K562 (cell line): ENCODE measurements around the gene SEPTIN1. TPM values are rescaled to one million over a fixed set of nuclear protein-coding genes. Genes with fewer than 3 reads are reported as not detected.

Experiments
- ATF7 ChIP-seq: fragments of 450-650 bp; IDR thresholded peaks from 2 replicates; pipeline ENCODE4 v1.7.1; 2014; ENCODE audit warnings: mild to moderate bottlenecking, moderate library complexity
- BRD4 ChIP-seq: fragments of 200-600 bp; sonication (generic); IDR thresholded peaks from 2 replicates; pipeline ENCODE4 v1.6.1; 2017; ENCODE audit warnings: inconsistent platforms
- CBFA2T3 ChIP-seq: fragments of 450-650 bp; IDR thresholded peaks from 2 replicates; pipeline ENCODE4 v1.6.1; 2017
- CEBPG ChIP-seq, 3 experiments: fragments of 200-800 bp in 1 of 3; sonication (Bioruptor generic) in 1 of 3; sonication (generic) in 1 of 3; formaldehyde crosslinking in 1 of 3; IDR thresholded peaks in 2 of 3; conservative IDR thresholded peaks in 1 of 3; 2 replicates each; pipeline versions ENCODE4 v1.6.1 to v1.8.0; 2016 to 2022; ENCODE audit warnings: missing compliant biosample characterization in 2 of 3, missing genetic modification characterization in 2 of 3, mild to moderate bottlenecking in 1 of 3, missing genetic modification reagents in 1 of 3
- CTCF ChIP-seq, 3 experiments: IDR thresholded peaks in 2 of 3; conservative IDR thresholded peaks in 1 of 3; 2 replicates each; pipeline ENCODE4 v1.5.1; 2011 to 2012; ENCODE audit warnings: low read length in 3 of 3, mild to moderate bottlenecking in 3 of 3, control low read depth in 2 of 3, improper control_type of control experiment in 1 of 3, inconsistent platforms in 1 of 3, low read depth in 1 of 3, mixed read lengths in 1 of 3, moderate library complexity in 1 of 3; ENCODE audit not compliant: insufficient read depth in 2 of 3
- EHMT2 ChIP-seq: fragments of 450-650 bp; IDR thresholded peaks from 2 replicates; pipeline ENCODE4 v1.6.1; 2018; ENCODE audit warnings: antibody characterized with exemption
- ELF1 ChIP-seq: fragments of 200-800 bp; sonication (Bioruptor generic); IDR thresholded peaks from 2 replicates; pipeline ENCODE4 v1.6.1; 2016; ENCODE audit warnings: missing genetic modification characterization, missing compliant biosample characterization
- FOXP1 ChIP-seq: sonication (generic); formaldehyde crosslinking; IDR thresholded peaks from 2 replicates; pipeline ENCODE4 v1.8.0; 2022; ENCODE audit warnings: mild to moderate bottlenecking, missing genetic modification reagents
- HIVEP1 ChIP-seq: fragments of 250-450 bp; sonication (Bioruptor Pico); IDR thresholded peaks from 2 replicates; pipeline ENCODE4 v1.4.0; 2020; ENCODE audit warnings: mild to moderate bottlenecking
- HNRNPL ChIP-seq: fragments of 200-400 bp; formaldehyde crosslinking; IDR thresholded peaks from 2 replicates; pipeline ENCODE4 v1.6.1; 2017; ENCODE audit warnings: low read depth, mild to moderate bottlenecking, low read length
- JUND ChIP-seq, 2 experiments: IDR thresholded peaks; 2 replicates in 1 of 2; 3 replicates in 1 of 2; pipeline ENCODE4 v1.6.1; 2011; ENCODE audit warnings: borderline replicate concordance in 2 of 2, low read depth in 2 of 2, low read length in 2 of 2, improper control_type of control experiment in 1 of 2, missing biosample characterization in 1 of 2, missing genetic modification characterization in 1 of 2, missing genetic modification reagents in 1 of 2
- KDM4B ChIP-seq, 2 experiments: fragments of 450-650 bp in 1 of 2; sonication (generic) in 1 of 2; IDR thresholded peaks; 2 replicates each; pipeline ENCODE4 v1.6.1; 2016 to 2017; ENCODE audit warnings: borderline replicate concordance in 2 of 2, antibody characterized with exemption in 1 of 2, low read depth in 1 of 2, mild to moderate bottlenecking in 1 of 2
- MEIS2 ChIP-seq: fragments of 450-650 bp; IDR thresholded peaks from 2 replicates; pipeline ENCODE4 v1.6.1; 2014; ENCODE audit warnings: mild to moderate bottlenecking; ENCODE audit not compliant: partially characterized antibody
- NUFIP1 ChIP-seq: fragments of 450-650 bp; IDR thresholded peaks from 2 replicates; pipeline ENCODE4 v1.6.1; 2018; ENCODE audit not compliant: partially characterized antibody
- POLR2AphosphoS5 ChIP-seq: IDR thresholded peaks from 2 replicates; pipeline ENCODE4 v1.6.1; 2011; ENCODE audit warnings: mild to moderate bottlenecking, low read depth, low read length, moderate library complexity; ENCODE audit not compliant: control insufficient read depth, insufficient read depth
- RHOXF2B ChIP-seq: fragments of 250-450 bp; sonication (Bioruptor Pico); conservative IDR thresholded peaks from 2 replicates; pipeline ENCODE4 v1.5.1; 2021
- STAT5A ChIP-seq: IDR thresholded peaks from 2 replicates; pipeline ENCODE4 v1.6.1; 2012; ENCODE audit warnings: low read length, inconsistent platforms, borderline replicate concordance
- TAF1 ChIP-seq: IDR thresholded peaks from 2 replicates; pipeline ENCODE4 v1.6.1; 2011; ENCODE audit warnings: mild to moderate bottlenecking, low read length, moderate library complexity; ENCODE audit not compliant: insufficient read depth, control insufficient read depth, severe bottlenecking; ENCODE audit errors: extremely low read depth
- TRIM28 ChIP-seq: fragments of 450-650 bp; IDR thresholded peaks from 2 replicates; pipeline ENCODE4 v1.6.1; 2017
- ZBTB2 ChIP-seq: fragments of 450-650 bp; IDR thresholded peaks from 2 replicates; pipeline ENCODE4 v1.6.1; 2016; ENCODE audit warnings: antibody characterized with exemption
- ZNF174 ChIP-seq: fragments of 250-450 bp; sonication (Bioruptor Pico); IDR thresholded peaks from 2 replicates; pipeline ENCODE4 v1.4.0; 2020; ENCODE audit warnings: mild to moderate bottlenecking
- ZNF75A ChIP-seq: fragments of 450-650 bp; formaldehyde crosslinking; IDR thresholded peaks from 2 replicates; pipeline ENCODE4 v1.4.0; 2020; ENCODE audit warnings: mild to moderate bottlenecking
- ZZZ3 ChIP-seq: fragments of 450-650 bp; IDR thresholded peaks from 2 replicates; pipeline ENCODE4 v1.6.1; 2016; ENCODE audit warnings: antibody characterized with exemption, mild to moderate bottlenecking, moderate library complexity
- polyA plus RNA-seq, 8 experiments: library from polyadenylated mRNA; depleted of rRNA in 4 of 8; stranded (reverse) in 5 of 8; unstranded in 3 of 8; fragments of >200 nt; fragmentation: Nextera tagmentation in 2 of 8; fragmentation: Illumina TruSeq in 1 of 8; extraction: Ambion mirVana in 2 of 8; extraction: Trizol in 1 of 8; gene quantifications; 2 replicates each; pipeline versions ENCODE4 v1.2.1 to v1.2.3, GENCODE V29; 2011 to 2014; ENCODE audit warnings: inconsistent platforms in 1 of 8, missing spikeins in 1 of 8
- total RNA-seq, 7 experiments: library from RNA; depleted of rRNA in 6 of 7; stranded (reverse); fragments of >200 nt in 6 of 7; fragmentation: Illumina TruSeq in 2 of 7; extraction: Trizol in 2 of 7; gene quantifications; 2 replicates each; pipeline versions ENCODE4 v1.2.1 to v1.2.3, GENCODE V29; 2011 to 2021; ENCODE audit warnings: low replicate concordance in 1 of 7
- TF ChIP-seq, protein P1 (sequence below): fragments of 450-650 bp; conservative IDR thresholded peaks from 2 replicates; pipeline ENCODE4 v1.6.1; 2016; ENCODE audit warnings: missing genetic modification characterization, low read depth, mild to moderate bottlenecking, missing compliant biosample characterization, moderate library complexity

SEPTIN1 gene
- total and polyA plus RNA-seq, 9 of the 15 experiments (the other 6 are each of a cell fraction or from before 2014, with no cell fraction given) = 0.23 to 5.6 (median 1.7) TPM; not detected in 1

DNA sequence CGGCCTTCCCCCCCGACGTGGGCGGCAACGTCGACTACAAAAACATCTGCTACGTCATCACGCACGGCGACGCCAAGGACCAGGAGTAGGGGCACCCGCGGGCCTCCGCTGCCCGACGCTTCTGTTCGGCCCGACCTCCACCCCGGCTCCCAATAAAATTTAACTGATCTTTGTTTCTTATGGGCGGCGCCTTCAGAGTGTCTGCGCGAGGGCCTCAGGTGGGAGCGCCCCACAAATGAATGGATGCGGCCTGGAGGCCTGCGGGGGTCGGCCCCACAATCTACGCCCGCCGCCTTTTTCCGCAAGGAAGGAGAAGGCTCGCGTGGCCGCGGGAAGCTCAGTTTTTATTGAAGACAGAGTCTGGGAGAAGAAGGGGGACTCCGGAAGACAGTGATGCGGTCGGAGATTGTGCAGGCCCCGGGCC is 4.5 kb downstream of the SEPTIN1 start (continued):
- TF ChIP-seq ZBTB2 = peak; percentile 96
- peak; percentile 80 for TF ChIP-seq ATF7
- TF ChIP-seq JUND (IDR thresholded peaks at IDR 0.05; ENCODE audit: borderline replicate concordance, low read depth, low read length) = 0 out of 2 replicates have a peak, but pooled peaks have one; percentile 3
- TF ChIP-seq JUND (tag; IDR thresholded peaks at IDR 0.05; ENCODE audit: borderline replicate concordance, low read depth, low read length) = no peak
- 0 out of 2 replicates have a peak, but pooled peaks have one; percentile 47 for TF ChIP-seq HNRNPL
- no peak for TF ChIP-seq ZZZ3
- TF ChIP-seq, protein P1, sequence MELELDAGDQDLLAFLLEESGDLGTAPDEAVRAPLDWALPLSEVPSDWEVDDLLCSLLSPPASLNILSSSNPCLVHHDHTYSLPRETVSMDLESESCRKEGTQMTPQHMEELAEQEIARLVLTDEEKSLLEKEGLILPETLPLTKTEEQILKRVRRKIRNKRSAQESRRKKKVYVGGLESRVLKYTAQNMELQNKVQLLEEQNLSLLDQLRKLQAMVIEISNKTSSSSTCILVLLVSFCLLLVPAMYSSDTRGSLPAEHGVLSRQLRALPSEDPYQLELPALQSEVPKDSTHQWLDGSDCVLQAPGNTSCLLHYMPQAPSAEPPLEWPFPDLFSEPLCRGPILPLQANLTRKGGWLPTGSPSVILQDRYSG (tag) = peak; percentile 52; the same call in 1 of the 2 replicates
- TF ChIP-seq CBFA2T3 = no peak
- no peak for TF ChIP-seq EHMT2
- TF ChIP-seq RHOXF2B (CRISPR knock-in tag) = no peak
- TF ChIP-seq MEIS2 = no peak
- TF ChIP-seq FOXP1 (CRISPR knock-in tag) = no peak
- peak; percentile 64; the same call in 1 of the 2 replicates for TF ChIP-seq POLR2AphosphoS5
- TF ChIP-seq TRIM28 = peak; percentile 69
- 0 out of 2 replicates have a peak, but pooled peaks have one; percentile 6 for TF ChIP-seq STAT5A
- TF ChIP-seq ZNF174 (CRISPR knock-in tag) = no peak
- TF ChIP-seq CEBPG (CRISPR knock-in tag; IDR thresholded peaks at IDR 0.05) = no peak
- no peak for TF ChIP-seq CEBPG (tag; conservative IDR thresholded peaks at IDR 0.05 in 1 of 2, IDR thresholded peaks at IDR 0.05 in 1 of 2)
- peak in 1 of 2 experiments; percentile 69; a peak in 1 of 4 replicates for TF ChIP-seq KDM4B (IDR thresholded peaks at IDR 0.05; ENCODE audit: borderline replicate concordance in 2 of 2, low read depth in 1 of 2)
- TF ChIP-seq BRD4 = peak; percentile 91
- no peak for TF ChIP-seq CTCF (IDR thresholded peaks at IDR 0.05 in 2 of 3, conservative IDR thresholded peaks at IDR 0.05 in 1 of 3; ENCODE audit: insufficient read depth in 2 of 3, low read depth in 1 of 3, low read length in 3 of 3)
- no peak for TF ChIP-seq NUFIP1
- peak; percentile 8; the same call in 1 of the 2 replicates for TF ChIP-seq HIVEP1
- TF ChIP-seq ELF1 (tag) = peak; percentile 77
- peak; percentile 78 for TF ChIP-seq TAF1
- TF ChIP-seq ZNF75A (CRISPR knock-in tag) = no peak
